Loucy (cell line): ENCODE measurements around the gene TCP1.
"Not testable (repeated sequence)": the region's sequence is repeated elsewhere in the genome, so short reads cannot be mapped to it uniquely, and the experiment has no call there.

Experiments
- H2AFZ ChIP-seq: fragments of 200-600 bp; sonication (generic); 2 replicates; pipeline ENCODE4 v1.6.0; 2016; ENCODE audit warnings: antibody characterized with exemption, mild to moderate bottlenecking, low read length, moderate library complexity
- H3F3A ChIP-seq: fragments of 200-600 bp; 2 replicates; pipeline ENCODE4 v1.6.0; 2016; ENCODE audit warnings: antibody characterized with exemption, low read depth, mild to moderate bottlenecking
- H3K27me3 ChIP-seq: fragments of 200-600 bp; sonication (generic); 2 replicates; pipeline ENCODE4 v1.6.1; 2014; ENCODE audit warnings: low read length, mild to moderate bottlenecking; ENCODE audit not compliant: insufficient read depth, poor library complexity, severe bottlenecking
- H3K36me3 ChIP-seq: fragments of 200-600 bp; sonication (generic); 2 replicates; pipeline ENCODE4 v1.6.1; 2016; ENCODE audit warnings: low read length; ENCODE audit not compliant: insufficient read depth
- H3K4me1 ChIP-seq: fragments of 200-600 bp; sonication (generic); 2 replicates; pipeline ENCODE4 v1.5.1; 2014; ENCODE audit warnings: low read length, mild to moderate bottlenecking; ENCODE audit not compliant: insufficient read depth, poor library complexity, severe bottlenecking
- H3K4me2 ChIP-seq: fragments of 200-600 bp; sonication (generic); 2 replicates; pipeline ENCODE4 v1.6.0; 2014; ENCODE audit warnings: antibody characterized with exemption, low read length, low read depth, mild to moderate bottlenecking; ENCODE audit not compliant: poor library complexity, severe bottlenecking
- H3K4me3 ChIP-seq: fragments of 200-600 bp; sonication (generic); 2 replicates; pipeline ENCODE4 v1.5.1; 2014; ENCODE audit warnings: low read length, mild to moderate bottlenecking, mixed read lengths; ENCODE audit not compliant: poor library complexity, severe bottlenecking
- H3K79me2 ChIP-seq: fragments of 200-600 bp; sonication (generic); 2 replicates; pipeline ENCODE4 v1.6.1; 2014; ENCODE audit warnings: low read length; ENCODE audit not compliant: insufficient read depth
- H3K9ac ChIP-seq: fragments of 200-600 bp; sonication (generic); 2 replicates; pipeline ENCODE4 v1.6.0; 2014; ENCODE audit warnings: mild to moderate bottlenecking, low read depth, low read length, moderate library complexity; ENCODE audit not compliant: poor library complexity, severe bottlenecking
- H3K9me2 ChIP-seq: fragments of 200-600 bp; sonication (generic); replicated peaks from 2 replicates; pipeline ENCODE4 v1.6.1; 2016; ENCODE audit warnings: low read depth, low read length, mixed read lengths
- H3K9me3 ChIP-seq: fragments of 200-600 bp; sonication (generic); 2 replicates; pipeline ENCODE4 v1.6.1; 2014; ENCODE audit warnings: mild to moderate bottlenecking, antibody characterized with exemption, low read length, low read depth; ENCODE audit not compliant: insufficient read depth
- H4K20me1 ChIP-seq: fragments of 200-600 bp; sonication (generic); 2 replicates; pipeline ENCODE4 v1.6.0; 2014; ENCODE audit warnings: antibody characterized with exemption, low read length, mild to moderate bottlenecking; ENCODE audit not compliant: insufficient read depth, poor library complexity, severe bottlenecking
- EZH2phosphoT487 ChIP-seq: fragments of 200-600 bp; IDR thresholded peaks from 2 replicates; pipeline ENCODE4 v1.6.1; 2018; ENCODE audit warnings: antibody characterized with exemption, mild to moderate bottlenecking, moderate library complexity, borderline replicate concordance
- TF ChIP-seq, protein P1 (sequence below): fragments of 200-600 bp; sonication (generic); conservative IDR thresholded peaks from 2 replicates; pipeline ENCODE4 v1.5.1; 2014; ENCODE audit warnings: mild to moderate bottlenecking, antibody characterized with exemption, low read length

TCP1 gene

DNA sequence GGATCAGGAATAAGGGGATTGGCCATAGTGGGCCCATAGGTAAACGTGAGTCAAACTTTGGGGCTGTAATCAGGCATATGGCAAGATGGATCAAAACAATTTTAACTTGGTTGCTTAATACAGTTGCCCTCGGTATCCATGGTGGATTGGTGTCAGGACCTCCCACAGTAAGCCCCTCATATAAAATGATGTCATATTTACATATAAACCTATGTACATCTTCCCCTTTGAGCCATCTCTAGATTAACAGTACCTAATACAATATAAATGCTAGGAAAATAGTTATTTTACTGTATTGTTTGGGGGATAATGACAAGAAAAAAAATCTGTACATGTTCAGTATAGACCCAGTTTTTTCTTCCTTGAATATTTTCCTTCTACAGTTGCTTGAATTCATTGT lies 35.0 kb downstream of the TCP1 start:
- Histone ChIP-seq H3K4me3 (no peak overlapping the region), H4K20me1 (peaks cover 17% of the 10 kb centered on the region), H3F3A (no peaks in the 10 kb centered on the region), H3K27me3 (no peaks in the 10 kb centered on the region), H3K9ac (no peak overlapping the region), H3K9me2 (no peaks in the 10 kb centered on the region), H3K4me1 (no peaks in the 10 kb centered on the region), H3K36me3 (peaks cover 82% of the 10 kb centered on the region), H3K4me2 (no peak overlapping the region), H2AFZ (no peak overlapping the region), H3K9me3 (no peaks in the 10 kb centered on the region), H3K79me2 (no peaks in the 10 kb centered on the region; the same call in 1 of the 2 replicates)
- no peak for TF ChIP-seq EZH2phosphoT487
- TF ChIP-seq, protein P1, sequence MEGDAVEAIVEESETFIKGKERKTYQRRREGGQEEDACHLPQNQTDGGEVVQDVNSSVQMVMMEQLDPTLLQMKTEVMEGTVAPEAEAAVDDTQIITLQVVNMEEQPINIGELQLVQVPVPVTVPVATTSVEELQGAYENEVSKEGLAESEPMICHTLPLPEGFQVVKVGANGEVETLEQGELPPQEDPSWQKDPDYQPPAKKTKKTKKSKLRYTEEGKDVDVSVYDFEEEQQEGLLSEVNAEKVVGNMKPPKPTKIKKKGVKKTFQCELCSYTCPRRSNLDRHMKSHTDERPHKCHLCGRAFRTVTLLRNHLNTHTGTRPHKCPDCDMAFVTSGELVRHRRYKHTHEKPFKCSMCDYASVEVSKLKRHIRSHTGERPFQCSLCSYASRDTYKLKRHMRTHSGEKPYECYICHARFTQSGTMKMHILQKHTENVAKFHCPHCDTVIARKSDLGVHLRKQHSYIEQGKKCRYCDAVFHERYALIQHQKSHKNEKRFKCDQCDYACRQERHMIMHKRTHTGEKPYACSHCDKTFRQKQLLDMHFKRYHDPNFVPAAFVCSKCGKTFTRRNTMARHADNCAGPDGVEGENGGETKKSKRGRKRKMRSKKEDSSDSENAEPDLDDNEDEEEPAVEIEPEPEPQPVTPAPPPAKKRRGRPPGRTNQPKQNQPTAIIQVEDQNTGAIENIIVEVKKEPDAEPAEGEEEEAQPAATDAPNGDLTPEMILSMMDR = no peak

DNA sequence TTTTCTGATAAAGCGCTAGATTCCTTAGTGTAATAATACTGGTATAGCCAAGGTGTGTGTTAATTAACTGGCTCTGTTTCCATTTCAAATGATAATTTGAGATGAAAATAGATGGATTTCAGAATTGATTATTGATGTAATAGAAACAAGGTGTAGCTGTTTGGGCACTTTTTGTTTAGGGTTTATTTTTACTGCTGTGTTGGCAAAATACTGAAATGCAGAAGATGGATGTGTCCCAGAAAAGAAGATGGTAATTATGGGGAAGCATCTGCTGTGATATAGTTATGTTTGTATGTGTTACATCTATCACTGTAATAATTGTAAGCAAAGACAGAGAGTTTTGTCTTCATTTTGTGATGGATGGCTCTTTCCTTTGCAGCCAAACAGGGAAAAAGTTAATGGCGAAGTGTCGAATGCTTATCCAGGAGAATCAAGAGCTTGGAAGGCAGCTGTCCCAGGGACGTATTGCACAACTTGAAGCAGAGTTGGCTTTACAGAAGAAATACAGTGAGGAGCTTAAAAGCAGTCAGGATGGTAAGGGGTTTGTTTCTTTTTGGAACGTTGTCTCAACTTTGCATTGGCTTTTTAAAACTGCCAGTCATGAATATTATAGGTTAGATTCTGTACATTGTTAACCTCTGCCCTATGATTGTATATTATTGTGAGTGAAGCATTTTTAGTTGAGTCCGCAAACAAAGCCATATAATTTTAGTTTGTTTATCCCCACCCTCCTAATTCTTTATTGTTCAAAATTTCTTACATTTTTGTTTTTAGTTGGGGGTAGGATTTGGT lies 36.1 kb downstream of the TCP1 start:
- no peak overlapping the region for H3K4me2 ChIP-seq
- H3K4me3 ChIP-seq = no peak overlapping the region
- no peaks in the 10 kb centered on the region for H3F3A ChIP-seq
- H3K4me1 ChIP-seq = no peaks in the 10 kb centered on the region
- TF ChIP-seq, protein P1 = no peak
- no peak for TF ChIP-seq EZH2phosphoT487
- H3K27me3 ChIP-seq = no peaks in the 10 kb centered on the region
- H3K9ac ChIP-seq = no peak overlapping the region
- H3K36me3 ChIP-seq = peaks cover 90% of the 10 kb centered on the region
- H3K9me3 ChIP-seq = no peaks in the 10 kb centered on the region
- H3K9me2 ChIP-seq = no peaks in the 10 kb centered on the region
- H2AFZ ChIP-seq = no peak overlapping the region
- peaks cover 17% of the 10 kb centered on the region for H4K20me1 ChIP-seq
- H3K79me2 ChIP-seq = no peaks in the 10 kb centered on the region; the same call in 1 of the 2 replicates

- no peak overlapping the region for H2AFZ ChIP-seq
- TF ChIP-seq, protein P1 = no peak
- TF ChIP-seq EZH2phosphoT487 = no peak
- H4K20me1 ChIP-seq = peaks cover 20% of the 10 kb centered on the region
- no peak overlapping the region for H3K4me2 ChIP-seq
- peaks cover 93% of the 10 kb centered on the region for H3K36me3 ChIP-seq
- H3K27me3 ChIP-seq = no peaks in the 10 kb centered on the region
- H3K4me1 ChIP-seq = no peaks in the 10 kb centered on the region
- H3K9me3 ChIP-seq = no peaks in the 10 kb centered on the region
- no peaks in the 10 kb centered on the region for H3F3A ChIP-seq
- H3K4me3 ChIP-seq = no peak overlapping the region
- no peaks in the 10 kb centered on the region for H3K9me2 ChIP-seq
- H3K9ac ChIP-seq = no peak overlapping the region
- H3K79me2 ChIP-seq = no peaks in the 10 kb centered on the region; the same call in 1 of the 2 replicates
These were observed 38.0 kb downstream of the TCP1 start for GRCh38 chr6:159751448-159751847.

- H3K4me3 ChIP-seq, H2AFZ ChIP-seq, H3K9me2 ChIP-seq, H3K27me3 ChIP-seq, H3K4me1 ChIP-seq, H3K9ac ChIP-seq, H3K4me2 ChIP-seq, H3F3A ChIP-seq, H3K9me3 ChIP-seq: not testable (repeated sequence)
- peaks cover 97% of the 10 kb centered on the region for H3K36me3 ChIP-seq
- peaks cover 28% of the 10 kb centered on the region for H3K79me2 ChIP-seq
- H4K20me1 ChIP-seq = peaks cover 39% of the 10 kb centered on the region
These were observed 41.3 kb downstream of the TCP1 start for GRCh38 chr6:159748127-159748526.
